Hindlimb muscle (tissue), 1 donor: Measurements from ENCODE around the gene PDZD8. TPM values are rescaled to one million over a fixed set of nuclear protein-coding genes. Genes with fewer than 3 reads are reported as not detected.

Source experiments
- DNase-seq: peaks from one replicate; pipeline ENCODE4 v3.0.0-alpha.2; 2013
- polyA plus RNA-seq: library from polyadenylated mRNA; unstranded; fragments of 120-200 nt; gene quantifications from one replicate; pipeline ENCODE4 v1.2.1, GENCODE V29; 2013; ENCODE audit not compliant: insufficient read length

PDZD8 gene
- polyA plus RNA-seq, 1 donor, result 12.8 TPM

- DNase-seq, result no peak
These were observed 22.8 kb upstream of the PDZD8 start for GRCh38 chr10:117398029-117398428.

GRCh38 chr10:117391436-117392205, 16.4 kb upstream of the PDZD8 start:
- peak; percentile 15 for DNase-seq

GRCh38 chr10:117390420-117390819, 15.2 kb upstream of the PDZD8 start:
- DNase-seq, result no peak

- no peak for DNase-seq
These were observed 11.6 kb upstream of the PDZD8 start for GRCh38 chr10:117386805-117387204.

- no peak for DNase-seq
These were observed 7.6 kb upstream of the PDZD8 start for GRCh38 chr10:117382861-117383260.

- DNase-seq, result peak; percentile 59
These were observed 507 bp downstream of the PDZD8 start for GRCh38 chr10:117374506-117375359.

GRCh38 chr10:117373823-117374505, 1.3 kb downstream of the PDZD8 start:
- DNase-seq, result peak; percentile 35

- DNase-seq, result no peak
These were observed 5.0 kb downstream of the PDZD8 start for GRCh38 chr10:117370205-117370604.

- DNase-seq, result no peak
These were observed 7.5 kb downstream of the PDZD8 start for GRCh38 chr10:117367718-117368117.

GRCh38 chr10:117366741-117367140, 8.5 kb downstream of the PDZD8 start:
- DNase-seq, result no peak

GRCh38 chr10:117365612-117366011, 9.6 kb downstream of the PDZD8 start:
- no peak for DNase-seq

GRCh38 chr10:117364110-117364960, 10.9 kb downstream of the PDZD8 start:
- no peak for DNase-seq

- DNase-seq, result no peak
These were observed 12.2 kb downstream of the PDZD8 start for GRCh38 chr10:117363028-117363427.

- no peak for DNase-seq
These were observed 12.9 kb downstream of the PDZD8 start for GRCh38 chr10:117362313-117362712.

GRCh38 chr10:117360994-117361667, 14.1 kb downstream of the PDZD8 start:
- DNase-seq, result no peak

- no peak for DNase-seq
These were observed 15.2 kb downstream of the PDZD8 start for GRCh38 chr10:117360016-117360415.

GRCh38 chr10:117355072-117355471, 20.2 kb downstream of the PDZD8 start:
- DNase-seq, result no peak

- DNase-seq, result no peak
These were observed 21.6 kb downstream of the PDZD8 start for GRCh38 chr10:117353684-117354083.

- DNase-seq, result no peak
These were observed 22.5 kb downstream of the PDZD8 start for GRCh38 chr10:117352724-117353123.

- no peak for DNase-seq
These were observed 23.2 kb downstream of the PDZD8 start for GRCh38 chr10:117351996-117352395.

- no peak for DNase-seq
These were observed 23.7 kb downstream of the PDZD8 start for GRCh38 chr10:117351558-117351957.

GRCh38 chr10:117350909-117351308, 24.3 kb downstream of the PDZD8 start:
- DNase-seq, result no peak
